GM12878 (cell line): Measurements from ENCODE around the gene LONRF2. TPM values are rescaled to one million over a fixed set of nuclear protein-coding genes. Genes with fewer than 3 reads are reported as not detected.

Experiments
- ATAC-seq: fragments of 200-7000 bp; cut with Tn5 transposase; 3 replicates; pipeline ENCODE4 v1.9.1; 2020; ENCODE audit warnings: mild to moderate bottlenecking, moderate library complexity
- BruUV-seq: library from RNA; stranded (reverse); fragments of 400-500 nt; replicated peaks from 2 replicates; lab custom pipeline; 2021; lab: Mats Ljungman, UMichigan
- CTCF ChIA-PET: fragments of 300-600 bp; sonication (Branson Sonifier 250); formaldehyde crosslinking; extraction: SDS; loops from one replicate; lab custom pipeline; 2021; ENCODE audit warnings: inconsistent platforms; lab: Yijun Ruan, JAX
- POLR2A ChIA-PET: fragments of 350-600 bp; formaldehyde crosslinking; extraction: SDS; loops from one replicate; lab custom pipeline; 2021; ENCODE audit warnings: inconsistent platforms; lab: Charles Lee
- RAD21 ChIA-PET: fragments of 300-600 bp; sonication (Branson Sonifier 250); formaldehyde crosslinking; loops from one replicate; lab custom pipeline; 2023; ENCODE audit warnings: antibody characterized with exemption; ENCODE audit not compliant: unreplicated experiment; lab: Charles Lee
- SMC1A ChIA-PET: fragments of 300-600 bp; sonication (Branson Sonifier 250); formaldehyde crosslinking; loops from one replicate; lab custom pipeline; 2023; ENCODE audit not compliant: unreplicated experiment, uncharacterized antibody; lab: Charles Lee
- DNase-seq: peaks from one replicate; pipeline ENCODE4 v3.0.0-alpha.2; 2011; ENCODE audit warnings: low read depth, low spot score
- FAIRE-seq: peaks from 3 replicates; lab custom pipeline; 2011; peaks lifted over from hg19 to GRCh38; lab: Jason Lieb, UNC
- H2AFZ ChIP-seq: 2 replicates; pipeline ENCODE4 v1.6.0; 2011; ENCODE audit warnings: low read depth, low read length, control low read depth; ENCODE audit not compliant: control insufficient read depth
- H3K27ac ChIP-seq: 2 replicates; pipeline ENCODE4 v1.5.1; 2011; ENCODE audit warnings: control low read depth; ENCODE audit not compliant: control insufficient read depth, insufficient read depth
- H3K27me3 ChIP-seq, 2 experiments: replicated peaks in 1 of 2; 2 replicates each; pipeline versions ENCODE4 v1.6.0 to v1.6.1; 2011; ENCODE audit warnings: low read length in 1 of 2; ENCODE audit not compliant: control insufficient read depth in 2 of 2, insufficient read depth in 2 of 2
- H3K36me3 ChIP-seq, 2 experiments: 2 replicates each; pipeline ENCODE4 v1.5.1; 2011; ENCODE audit warnings: low read length in 1 of 2; ENCODE audit not compliant: control insufficient read depth in 2 of 2, insufficient read depth in 2 of 2
- H3K4me1 ChIP-seq: 2 replicates; pipeline ENCODE4 v1.6.1; 2011; ENCODE audit warnings: mild to moderate bottlenecking, low read length, moderate library complexity, mixed read lengths; ENCODE audit not compliant: control insufficient read depth, insufficient read depth
- H3K4me2 ChIP-seq: 2 replicates; pipeline ENCODE4 v1.6.0; 2011; ENCODE audit warnings: control low read depth; ENCODE audit not compliant: control insufficient read depth, insufficient read depth
- H3K4me3 ChIP-seq: fragments of 200-600 bp; sonication (generic); 2 replicates; pipeline ENCODE4 v1.5.1; 2016
- H3K79me2 ChIP-seq: 2 replicates; pipeline ENCODE4 v1.6.0; 2011; ENCODE audit warnings: low read length; ENCODE audit not compliant: control insufficient read depth, insufficient read depth
- H3K9ac ChIP-seq: 2 replicates; pipeline ENCODE4 v1.8.0; 2011; ENCODE audit warnings: low read length, control low read depth, mixed read lengths; ENCODE audit not compliant: control insufficient read depth, insufficient read depth
- H3K9me3 ChIP-seq: replicated peaks from 3 replicates; pipeline ENCODE4 v1.5.1; 2011; ENCODE audit warnings: mild to moderate bottlenecking, low read length; ENCODE audit not compliant: control insufficient read depth, insufficient read depth
- H4K20me1 ChIP-seq: 2 replicates; pipeline ENCODE4 v1.6.0; 2011; ENCODE audit not compliant: control insufficient read depth, insufficient read depth
- BHLHE40 ChIP-seq, 2 experiments: fragments of 450-650 bp in 1 of 2; IDR thresholded peaks; 2 replicates each; pipeline ENCODE4 v1.6.1; 2011 to 2017; ENCODE audit warnings: low read depth in 2 of 2, borderline replicate concordance in 1 of 2, improper control_type of control experiment in 1 of 2, low read length in 1 of 2, mild to moderate bottlenecking in 1 of 2
- IKZF1 ChIP-seq: fragments of 450-650 bp; conservative IDR thresholded peaks from 2 replicates; pipeline ENCODE4 v1.6.1; 2017; ENCODE audit warnings: antibody characterized with exemption, mild to moderate bottlenecking
- MEF2A ChIP-seq: IDR thresholded peaks from 2 replicates; pipeline ENCODE4 v1.6.1; 2011; ENCODE audit warnings: low read depth, mild to moderate bottlenecking, low read length, moderate library complexity; ENCODE audit not compliant: insufficient read depth
- MYB ChIP-seq: fragments of 150-350 bp; IDR thresholded peaks from 2 replicates; pipeline ENCODE4 v1.6.1; 2014; ENCODE audit warnings: mild to moderate bottlenecking, low read depth, low read length, borderline replicate concordance
- SMC3 ChIP-seq: IDR thresholded peaks from 2 replicates; pipeline ENCODE4 v1.6.1; 2011; ENCODE audit warnings: low read length, improper control_type of control experiment, borderline replicate concordance
- SRF ChIP-seq, 2 experiments: IDR thresholded peaks; 2 replicates each; pipeline ENCODE4 v1.6.1; 2011; ENCODE audit warnings: low read depth in 2 of 2, low read length in 2 of 2, mild to moderate bottlenecking in 1 of 2, moderate library complexity in 1 of 2
- STAT3 ChIP-seq: IDR thresholded peaks from 2 replicates; pipeline ENCODE4 v1.6.1; 2011; ENCODE audit warnings: low read depth, low read length, improper control_type of control experiment
- TAF1 ChIP-seq: IDR thresholded peaks from 2 replicates; pipeline ENCODE4 v1.6.1; 2011; ENCODE audit warnings: mild to moderate bottlenecking, low read depth, low read length, borderline replicate concordance
- YBX1 ChIP-seq: fragments of 450-650 bp; IDR thresholded peaks from 2 replicates; pipeline ENCODE4 v1.6.1; 2016; ENCODE audit warnings: antibody characterized with exemption
- ZBED1 ChIP-seq: IDR thresholded peaks from 2 replicates; pipeline ENCODE4 v1.6.1; 2016; ENCODE audit warnings: borderline replicate concordance
- ZNF217 ChIP-seq: fragments of 450-650 bp; IDR thresholded peaks from 2 replicates; pipeline ENCODE4 v1.6.1; 2017; ENCODE audit warnings: antibody characterized with exemption, mild to moderate bottlenecking
- WGBS: methylation state at CpG from one replicate; pipeline ENCODE4 v1.1.6; 2016; ENCODE audit warnings: low lambda C conversion rate; ENCODE audit not compliant: insufficient replicate concordance, insufficient coverage; ENCODE audit errors: missing lambda C conversion rate; 5-methylcytosine and 5-hydroxymethylcytosine counted together
- in situ Hi-C: fragments of 300-500 bp; cut with MboI; formaldehyde crosslinking; loops from 9 replicates; pipeline ENCODE4 v1.14.3; 2018; ENCODE audit warnings: mixed read lengths
- intact Hi-C: fragments of 100-400 bp; cut with micrococcal nuclease; formaldehyde crosslinking; loops from one replicate; pipeline ENCODE4 v1.14.2; 2022; ENCODE audit not compliant: unreplicated experiment
- polyA plus RNA-seq, 11 experiments: library from polyadenylated mRNA; depleted of rRNA in 4 of 11; unstranded in 6 of 11; stranded (reverse) in 5 of 11; fragments of >200 nt; fragmentation: Nextera tagmentation in 4 of 11; fragmentation: Illumina TruSeq in 1 of 11; extraction: Ambion mirVana in 4 of 11; extraction: Trizol in 1 of 11; gene quantifications; 1 replicate in 1 of 11; 2 replicates in 10 of 11; pipeline versions ENCODE4 v1.2.1 to v1.2.3, GENCODE V29; 2011 to 2016; ENCODE audit warnings: inconsistent platforms in 2 of 11, missing spikeins in 2 of 11, low read depth in 1 of 11
- total RNA-seq, 4 experiments: library from RNA; depleted of rRNA in 3 of 4; stranded (reverse); fragments of >200 nt in 3 of 4; fragmentation: Illumina TruSeq in 1 of 4; extraction: Trizol in 1 of 4; gene quantifications; 2 replicates each; pipeline versions ENCODE4 v1.2.1 to v1.2.3, GENCODE V29; 2013 to 2021
- TF ChIP-seq, protein P1 (sequence below): IDR thresholded peaks from 2 replicates; pipeline ENCODE4 v1.6.1; 2012; ENCODE audit warnings: mild to moderate bottlenecking, low read depth, low read length
- TF ChIP-seq, protein P2 (sequence below): fragments of 450-650 bp; IDR thresholded peaks from 2 replicates; pipeline ENCODE4 v1.6.1; 2014; ENCODE audit warnings: mild to moderate bottlenecking
- TF ChIP-seq, protein P3 (sequence below): IDR thresholded peaks from 2 replicates; pipeline ENCODE4 v1.6.1; 2011; ENCODE audit warnings: borderline replicate concordance, low read depth, mild to moderate bottlenecking, moderate library complexity, low read length; ENCODE audit not compliant: insufficient read depth, poor library complexity, severe bottlenecking
- TF ChIP-seq, protein P4 (sequence below): fragments of 450-650 bp; IDR thresholded peaks from 2 replicates; pipeline ENCODE4 v1.6.1; 2017; ENCODE audit warnings: mild to moderate bottlenecking

The LONRF2 gene
- total and polyA plus RNA-seq, 10 of the 15 experiments (the other 5 are each of a cell fraction or from before 2014, with no cell fraction given): under 0.01 to 0.04 (median 0.01) TPM; not detected in 4

DNA sequence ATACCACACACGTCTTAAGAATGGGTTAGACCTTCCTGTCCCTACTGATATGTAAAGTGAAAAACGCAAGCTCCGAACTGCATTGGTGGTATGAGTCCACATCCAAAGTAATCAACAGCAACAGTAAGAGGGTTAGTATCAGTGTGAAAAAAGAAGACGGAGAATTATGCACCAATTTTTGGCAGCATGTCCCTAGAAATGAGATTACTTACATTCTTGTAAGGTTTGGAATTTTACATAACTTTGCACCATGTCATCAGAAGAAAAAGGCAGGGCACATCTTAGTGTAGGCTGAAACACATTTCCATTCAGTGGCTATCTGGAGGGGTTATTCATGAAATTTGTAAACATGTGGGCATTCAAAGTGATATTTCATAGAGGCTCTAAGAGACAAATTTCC is 88.2 kb downstream of the LONRF2 start:
- DNase-seq (no peak), ATAC-seq (no peak), FAIRE-seq (no peak)
- SMC1A ChIA-PET: no interaction called here
- Histone ChIP-seq H3K27ac (no peak overlapping the region), H4K20me1 (no peaks in the 10 kb centered on the region), H3K9me3 (no peaks in the 10 kb centered on the region; the same call in 2 of the 3 replicates), H3K79me2 (no peaks in the 10 kb centered on the region), H3K4me1 (peaks cover 15% of the 10 kb centered on the region), H2AFZ (no peak overlapping the region), H3K36me3 (no peaks in the 10 kb centered on the region), H3K9ac (no peak overlapping the region), H3K4me3 (no peak overlapping the region), H3K4me2 (no peak overlapping the region), H3K27me3 (no peaks in the 10 kb centered on the region; a peak in 1 of 4 replicates)
- WGBS: 87% methylated on average over 4 of the region's 4 CpGs
- CTCF ChIA-PET: interaction anchor here (1.0 kb wide), 1 partner anchor 18 kb away, joined by 3 read pairs; no protein-coding TSS in a partner anchor
- BruUV-seq: no TSS peak
- TF ChIP-seq TAF1 (no peak), MEF2A (no peak), ZBED1 (no peak), STAT3 (no peak), SMC3 (no peak), IKZF1 (no peak), YBX1 (no peak), SRF (IDR thresholded peaks at IDR 0.05; ENCODE audit: low read depth in 2 of 2, low read length in 2 of 2) (no peak), BHLHE40 (IDR thresholded peaks at IDR 0.05; ENCODE audit: borderline replicate concordance in 1 of 2, low read depth in 2 of 2, low read length in 1 of 2) (no peak), ZNF217 (no peak), MYB (no peak)
- TF ChIP-seq, protein P1, sequence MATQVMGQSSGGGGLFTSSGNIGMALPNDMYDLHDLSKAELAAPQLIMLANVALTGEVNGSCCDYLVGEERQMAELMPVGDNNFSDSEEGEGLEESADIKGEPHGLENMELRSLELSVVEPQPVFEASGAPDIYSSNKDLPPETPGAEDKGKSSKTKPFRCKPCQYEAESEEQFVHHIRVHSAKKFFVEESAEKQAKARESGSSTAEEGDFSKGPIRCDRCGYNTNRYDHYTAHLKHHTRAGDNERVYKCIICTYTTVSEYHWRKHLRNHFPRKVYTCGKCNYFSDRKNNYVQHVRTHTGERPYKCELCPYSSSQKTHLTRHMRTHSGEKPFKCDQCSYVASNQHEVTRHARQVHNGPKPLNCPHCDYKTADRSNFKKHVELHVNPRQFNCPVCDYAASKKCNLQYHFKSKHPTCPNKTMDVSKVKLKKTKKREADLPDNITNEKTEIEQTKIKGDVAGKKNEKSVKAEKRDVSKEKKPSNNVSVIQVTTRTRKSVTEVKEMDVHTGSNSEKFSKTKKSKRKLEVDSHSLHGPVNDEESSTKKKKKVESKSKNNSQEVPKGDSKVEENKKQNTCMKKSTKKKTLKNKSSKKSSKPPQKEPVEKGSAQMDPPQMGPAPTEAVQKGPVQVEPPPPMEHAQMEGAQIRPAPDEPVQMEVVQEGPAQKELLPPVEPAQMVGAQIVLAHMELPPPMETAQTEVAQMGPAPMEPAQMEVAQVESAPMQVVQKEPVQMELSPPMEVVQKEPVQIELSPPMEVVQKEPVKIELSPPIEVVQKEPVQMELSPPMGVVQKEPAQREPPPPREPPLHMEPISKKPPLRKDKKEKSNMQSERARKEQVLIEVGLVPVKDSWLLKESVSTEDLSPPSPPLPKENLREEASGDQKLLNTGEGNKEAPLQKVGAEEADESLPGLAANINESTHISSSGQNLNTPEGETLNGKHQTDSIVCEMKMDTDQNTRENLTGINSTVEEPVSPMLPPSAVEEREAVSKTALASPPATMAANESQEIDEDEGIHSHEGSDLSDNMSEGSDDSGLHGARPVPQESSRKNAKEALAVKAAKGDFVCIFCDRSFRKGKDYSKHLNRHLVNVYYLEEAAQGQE: no peak
- TF ChIP-seq, protein P2, sequence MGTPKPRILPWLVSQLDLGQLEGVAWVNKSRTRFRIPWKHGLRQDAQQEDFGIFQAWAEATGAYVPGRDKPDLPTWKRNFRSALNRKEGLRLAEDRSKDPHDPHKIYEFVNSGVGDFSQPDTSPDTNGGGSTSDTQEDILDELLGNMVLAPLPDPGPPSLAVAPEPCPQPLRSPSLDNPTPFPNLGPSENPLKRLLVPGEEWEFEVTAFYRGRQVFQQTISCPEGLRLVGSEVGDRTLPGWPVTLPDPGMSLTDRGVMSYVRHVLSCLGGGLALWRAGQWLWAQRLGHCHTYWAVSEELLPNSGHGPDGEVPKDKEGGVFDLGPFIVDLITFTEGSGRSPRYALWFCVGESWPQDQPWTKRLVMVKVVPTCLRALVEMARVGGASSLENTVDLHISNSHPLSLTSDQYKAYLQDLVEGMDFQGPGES: no peak
- TF ChIP-seq, protein P3, sequence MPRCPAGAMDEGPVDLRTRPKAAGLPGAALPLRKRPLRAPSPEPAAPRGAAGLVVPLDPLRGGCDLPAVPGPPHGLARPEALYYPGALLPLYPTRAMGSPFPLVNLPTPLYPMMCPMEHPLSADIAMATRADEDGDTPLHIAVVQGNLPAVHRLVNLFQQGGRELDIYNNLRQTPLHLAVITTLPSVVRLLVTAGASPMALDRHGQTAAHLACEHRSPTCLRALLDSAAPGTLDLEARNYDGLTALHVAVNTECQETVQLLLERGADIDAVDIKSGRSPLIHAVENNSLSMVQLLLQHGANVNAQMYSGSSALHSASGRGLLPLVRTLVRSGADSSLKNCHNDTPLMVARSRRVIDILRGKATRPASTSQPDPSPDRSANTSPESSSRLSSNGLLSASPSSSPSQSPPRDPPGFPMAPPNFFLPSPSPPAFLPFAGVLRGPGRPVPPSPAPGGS: no peak
- TF ChIP-seq, protein P4, sequence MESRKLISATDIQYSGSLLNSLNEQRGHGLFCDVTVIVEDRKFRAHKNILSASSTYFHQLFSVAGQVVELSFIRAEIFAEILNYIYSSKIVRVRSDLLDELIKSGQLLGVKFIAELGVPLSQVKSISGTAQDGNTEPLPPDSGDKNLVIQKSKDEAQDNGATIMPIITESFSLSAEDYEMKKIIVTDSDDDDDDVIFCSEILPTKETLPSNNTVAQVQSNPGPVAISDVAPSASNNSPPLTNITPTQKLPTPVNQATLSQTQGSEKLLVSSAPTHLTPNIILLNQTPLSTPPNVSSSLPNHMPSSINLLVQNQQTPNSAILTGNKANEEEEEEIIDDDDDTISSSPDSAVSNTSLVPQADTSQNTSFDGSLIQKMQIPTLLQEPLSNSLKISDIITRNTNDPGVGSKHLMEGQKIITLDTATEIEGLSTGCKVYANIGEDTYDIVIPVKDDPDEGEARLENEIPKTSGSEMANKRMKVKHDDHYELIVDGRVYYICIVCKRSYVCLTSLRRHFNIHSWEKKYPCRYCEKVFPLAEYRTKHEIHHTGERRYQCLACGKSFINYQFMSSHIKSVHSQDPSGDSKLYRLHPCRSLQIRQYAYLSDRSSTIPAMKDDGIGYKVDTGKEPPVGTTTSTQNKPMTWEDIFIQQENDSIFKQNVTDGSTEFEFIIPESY: no peak
- intact Hi-C loops (no loop called here), in situ Hi-C loops (no loop called here)
- RAD21 ChIA-PET: no interaction called here
- POLR2A ChIA-PET: no interaction called here
